K562 (cell line): ENCODE data around the gene EMC10.

Experiments used
- FOSL1 ChIP-seq: fragments of 200-800 bp; sonication (Bioruptor generic); conservative IDR thresholded peaks from 2 replicates; pipeline ENCODE4 v1.6.1; 2016; ENCODE audit warnings: missing genetic modification characterization, missing compliant biosample characterization
- MXI1 ChIP-seq: IDR thresholded peaks from 2 replicates; pipeline ENCODE4 v1.6.1; 2011; ENCODE audit warnings: low read depth, mild to moderate bottlenecking, improper control_type of control experiment, low read length
- POLR2A ChIP-seq: fragments of 450-650 bp; conservative IDR thresholded peaks from 2 replicates; pipeline ENCODE4 v1.6.1; 2016
- SMARCC2 ChIP-seq: fragments of 450-650 bp; IDR thresholded peaks from 2 replicates; pipeline ENCODE4 v1.6.1; 2017; ENCODE audit warnings: antibody characterized with exemption, moderate library complexity, mild to moderate bottlenecking, low read depth
- TEAD2 ChIP-seq: fragments of 450-650 bp; IDR thresholded peaks from 2 replicates; pipeline ENCODE4 v1.6.1; 2016; ENCODE audit warnings: missing genetic modification characterization, control low read depth, missing compliant biosample characterization
- ZBTB40 ChIP-seq, 2 experiments: fragments of 450-650 bp in 1 of 2; sonication (generic) in 1 of 2; formaldehyde crosslinking in 1 of 2; IDR thresholded peaks; 2 replicates each; pipeline versions ENCODE4 v1.7.1 to v1.9.0; 2016 to 2022; ENCODE audit warnings: inconsistent platforms in 1 of 2, mild to moderate bottlenecking in 1 of 2, missing genetic modification reagents in 1 of 2
- TF ChIP-seq, protein P1 (sequence below): fragments of 200-800 bp; sonication (Bioruptor generic); IDR thresholded peaks from 2 replicates; pipeline ENCODE4 v1.6.1; 2017; ENCODE audit warnings: missing genetic modification characterization, missing compliant biosample characterization
- TF ChIP-seq, protein P2 (sequence below): sonication (generic); formaldehyde crosslinking; IDR thresholded peaks from 2 replicates; pipeline ENCODE4 v1.9.0; 2022; ENCODE audit warnings: mild to moderate bottlenecking, missing genetic modification reagents
- TF ChIP-seq, protein P3 (sequence below): fragments of 450-650 bp; IDR thresholded peaks from 2 replicates; pipeline ENCODE4 v1.6.1; 2016; ENCODE audit warnings: antibody characterized with exemption
- TF ChIP-seq, protein P4 (sequence below), 2 experiments: IDR thresholded peaks in 1 of 2; conservative IDR thresholded peaks in 1 of 2; 2 replicates each; pipeline ENCODE4 v1.6.1; 2016; ENCODE audit warnings: low read depth in 2 of 2, mild to moderate bottlenecking in 1 of 2, missing compliant biosample characterization in 1 of 2, missing genetic modification characterization in 1 of 2, moderate library complexity in 1 of 2
- TF ChIP-seq, protein P5 (sequence below), 3 experiments: IDR thresholded peaks in 2 of 3; conservative IDR thresholded peaks in 1 of 3; 2 replicates each; pipeline ENCODE4 v1.5.1; 2011 to 2012; ENCODE audit warnings: low read length in 3 of 3, mild to moderate bottlenecking in 3 of 3, control low read depth in 2 of 3, improper control_type of control experiment in 1 of 3, inconsistent platforms in 1 of 3, low read depth in 1 of 3, mixed read lengths in 1 of 3, moderate library complexity in 1 of 3; ENCODE audit not compliant: insufficient read depth in 2 of 3

DNA sequence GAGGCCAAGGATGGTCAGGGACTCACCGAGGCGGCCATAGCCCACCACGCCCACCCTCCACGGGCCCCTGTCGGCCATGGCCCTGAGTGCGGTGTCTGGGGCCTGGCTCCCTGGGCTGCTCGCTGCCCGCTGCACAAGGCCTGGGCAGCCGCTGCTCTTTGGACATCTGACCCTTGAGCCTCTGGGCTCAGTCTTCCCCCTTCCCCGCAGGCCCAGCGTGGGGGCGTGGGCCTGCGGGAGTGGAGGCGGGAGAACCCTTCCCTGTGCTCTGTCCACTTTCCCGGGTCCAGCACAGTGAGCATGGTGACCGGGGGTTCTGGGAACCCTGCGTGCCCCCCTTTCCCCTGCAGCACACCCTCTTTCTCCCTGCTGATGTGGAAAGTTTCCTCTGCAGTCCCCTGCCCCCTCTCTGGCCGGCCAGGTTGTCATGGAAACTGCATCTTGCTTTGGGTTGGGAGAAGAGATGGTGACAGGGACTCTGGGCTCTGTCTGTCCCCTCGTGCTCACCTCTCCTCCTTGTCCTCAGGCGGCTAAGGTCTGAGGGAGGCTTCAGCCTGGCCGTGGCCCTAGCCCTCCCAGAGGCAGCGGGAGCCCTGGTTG is 37.5 kb downstream of the EMC10 start, which contains the start of gene ASPDH:
- TF ChIP-seq POLR2A (no peak), SMARCC2 (no peak), FOSL1 (tag) (no peak), ZBTB40 (IDR thresholded peaks at IDR 0.05) (no peak), ZBTB40 (CRISPR knock-in tag; IDR thresholded peaks at IDR 0.05) (no peak), MXI1 (no peak), TEAD2 (tag) (no peak)
- TF ChIP-seq, protein P1, sequence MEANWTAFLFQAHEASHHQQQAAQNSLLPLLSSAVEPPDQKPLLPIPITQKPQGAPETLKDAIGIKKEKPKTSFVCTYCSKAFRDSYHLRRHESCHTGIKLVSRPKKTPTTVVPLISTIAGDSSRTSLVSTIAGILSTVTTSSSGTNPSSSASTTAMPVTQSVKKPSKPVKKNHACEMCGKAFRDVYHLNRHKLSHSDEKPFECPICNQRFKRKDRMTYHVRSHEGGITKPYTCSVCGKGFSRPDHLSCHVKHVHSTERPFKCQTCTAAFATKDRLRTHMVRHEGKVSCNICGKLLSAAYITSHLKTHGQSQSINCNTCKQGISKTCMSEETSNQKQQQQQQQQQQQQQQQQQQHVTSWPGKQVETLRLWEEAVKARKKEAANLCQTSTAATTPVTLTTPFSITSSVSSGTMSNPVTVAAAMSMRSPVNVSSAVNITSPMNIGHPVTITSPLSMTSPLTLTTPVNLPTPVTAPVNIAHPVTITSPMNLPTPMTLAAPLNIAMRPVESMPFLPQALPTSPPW (CRISPR knock-in tag), result no peak
- TF ChIP-seq, protein P2, sequence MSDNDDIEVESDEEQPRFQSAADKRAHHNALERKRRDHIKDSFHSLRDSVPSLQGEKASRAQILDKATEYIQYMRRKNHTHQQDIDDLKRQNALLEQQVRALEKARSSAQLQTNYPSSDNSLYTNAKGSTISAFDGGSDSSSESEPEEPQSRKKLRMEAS (CRISPR knock-in tag), result no peak
- TF ChIP-seq, protein P3, sequence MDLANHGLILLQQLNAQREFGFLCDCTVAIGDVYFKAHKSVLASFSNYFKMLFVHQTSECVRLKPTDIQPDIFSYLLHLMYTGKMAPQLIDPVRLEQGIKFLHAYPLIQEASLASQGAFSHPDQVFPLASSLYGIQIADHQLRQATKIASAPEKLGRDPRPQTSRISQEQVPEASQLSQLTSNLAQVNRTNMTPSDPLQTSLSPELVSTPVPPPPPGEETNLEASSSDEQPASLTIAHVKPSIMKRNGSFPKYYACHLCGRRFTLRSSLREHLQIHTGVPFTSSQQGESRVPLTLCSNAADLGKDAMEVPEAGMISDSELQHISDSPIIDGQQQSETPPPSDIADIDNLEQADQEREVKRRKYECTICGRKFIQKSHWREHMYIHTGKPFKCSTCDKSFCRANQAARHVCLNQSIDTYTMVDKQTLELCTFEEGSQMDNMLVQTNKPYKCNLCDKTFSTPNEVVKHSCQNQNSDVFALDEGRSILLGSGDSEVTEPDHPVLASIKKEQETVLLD, result no peak
- TF ChIP-seq, protein P4, sequence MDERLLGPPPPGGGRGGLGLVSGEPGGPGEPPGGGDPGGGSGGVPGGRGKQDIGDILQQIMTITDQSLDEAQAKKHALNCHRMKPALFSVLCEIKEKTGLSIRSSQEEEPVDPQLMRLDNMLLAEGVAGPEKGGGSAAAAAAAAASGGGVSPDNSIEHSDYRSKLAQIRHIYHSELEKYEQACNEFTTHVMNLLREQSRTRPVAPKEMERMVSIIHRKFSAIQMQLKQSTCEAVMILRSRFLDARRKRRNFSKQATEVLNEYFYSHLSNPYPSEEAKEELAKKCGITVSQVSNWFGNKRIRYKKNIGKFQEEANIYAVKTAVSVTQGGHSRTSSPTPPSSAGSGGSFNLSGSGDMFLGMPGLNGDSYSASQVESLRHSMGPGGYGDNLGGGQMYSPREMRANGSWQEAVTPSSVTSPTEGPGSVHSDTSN (CRISPR knock-in tag; IDR thresholded peaks at IDR 0.05; ENCODE audit: low read depth), result no peak
- TF ChIP-seq, protein P4 (tag; conservative IDR thresholded peaks at IDR 0.05; ENCODE audit: low read depth), result no peak
- TF ChIP-seq, protein P5, sequence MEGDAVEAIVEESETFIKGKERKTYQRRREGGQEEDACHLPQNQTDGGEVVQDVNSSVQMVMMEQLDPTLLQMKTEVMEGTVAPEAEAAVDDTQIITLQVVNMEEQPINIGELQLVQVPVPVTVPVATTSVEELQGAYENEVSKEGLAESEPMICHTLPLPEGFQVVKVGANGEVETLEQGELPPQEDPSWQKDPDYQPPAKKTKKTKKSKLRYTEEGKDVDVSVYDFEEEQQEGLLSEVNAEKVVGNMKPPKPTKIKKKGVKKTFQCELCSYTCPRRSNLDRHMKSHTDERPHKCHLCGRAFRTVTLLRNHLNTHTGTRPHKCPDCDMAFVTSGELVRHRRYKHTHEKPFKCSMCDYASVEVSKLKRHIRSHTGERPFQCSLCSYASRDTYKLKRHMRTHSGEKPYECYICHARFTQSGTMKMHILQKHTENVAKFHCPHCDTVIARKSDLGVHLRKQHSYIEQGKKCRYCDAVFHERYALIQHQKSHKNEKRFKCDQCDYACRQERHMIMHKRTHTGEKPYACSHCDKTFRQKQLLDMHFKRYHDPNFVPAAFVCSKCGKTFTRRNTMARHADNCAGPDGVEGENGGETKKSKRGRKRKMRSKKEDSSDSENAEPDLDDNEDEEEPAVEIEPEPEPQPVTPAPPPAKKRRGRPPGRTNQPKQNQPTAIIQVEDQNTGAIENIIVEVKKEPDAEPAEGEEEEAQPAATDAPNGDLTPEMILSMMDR (IDR thresholded peaks at IDR 0.05 in 2 of 3, conservative IDR thresholded peaks at IDR 0.05 in 1 of 3; ENCODE audit: insufficient read depth in 2 of 3, low read depth in 1 of 3, low read length in 3 of 3), result no peak
